Breast epithelium (tissue), 3 donors: Measurements from ENCODE around the gene ADH7.

Source experiments
- POLR2A ChIP-seq: fragments of 450-650 bp; IDR thresholded peaks from one replicate; pipeline ENCODE4 v1.6.1; 2016; ENCODE audit warnings: antibody characterized with exemption, mild to moderate bottlenecking, moderate library complexity
- POLR2AphosphoS5 ChIP-seq, 3 donors: sonication (generic); formaldehyde crosslinking; IDR thresholded peaks; one replicate each; pipeline ENCODE4 v1.6.1; 2017; ENCODE audit warnings: antibody characterized with exemption in 3 of 3
- TF ChIP-seq, protein P1 (sequence below), 3 donors: fragments of 450-650 bp; IDR thresholded peaks; one replicate each; pipeline ENCODE4 v1.5.1; 2016 to 2017; ENCODE audit warnings: antibody characterized with exemption in 3 of 3, mild to moderate bottlenecking in 3 of 3, moderate library complexity in 3 of 3

DNA sequence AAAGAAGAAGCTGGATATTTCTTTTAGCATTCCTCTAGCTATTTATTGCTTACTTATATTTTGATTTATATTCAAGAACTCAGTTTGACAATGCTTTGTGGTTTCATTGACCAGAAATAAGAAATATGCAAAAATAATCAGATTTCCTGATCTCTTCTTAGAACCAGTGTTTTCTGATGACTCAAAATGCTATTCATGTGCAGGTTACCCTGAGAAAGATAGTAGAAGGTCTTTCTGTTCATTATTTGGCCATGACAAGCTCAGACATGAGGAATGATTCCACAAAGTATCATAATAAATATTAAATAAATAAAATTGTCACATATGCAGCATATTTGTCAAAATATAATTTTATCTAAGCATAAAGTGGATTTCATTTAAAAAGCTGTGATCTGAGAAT lies 24.1 kb downstream of the ADH7 start:
- TF ChIP-seq, protein P1, sequence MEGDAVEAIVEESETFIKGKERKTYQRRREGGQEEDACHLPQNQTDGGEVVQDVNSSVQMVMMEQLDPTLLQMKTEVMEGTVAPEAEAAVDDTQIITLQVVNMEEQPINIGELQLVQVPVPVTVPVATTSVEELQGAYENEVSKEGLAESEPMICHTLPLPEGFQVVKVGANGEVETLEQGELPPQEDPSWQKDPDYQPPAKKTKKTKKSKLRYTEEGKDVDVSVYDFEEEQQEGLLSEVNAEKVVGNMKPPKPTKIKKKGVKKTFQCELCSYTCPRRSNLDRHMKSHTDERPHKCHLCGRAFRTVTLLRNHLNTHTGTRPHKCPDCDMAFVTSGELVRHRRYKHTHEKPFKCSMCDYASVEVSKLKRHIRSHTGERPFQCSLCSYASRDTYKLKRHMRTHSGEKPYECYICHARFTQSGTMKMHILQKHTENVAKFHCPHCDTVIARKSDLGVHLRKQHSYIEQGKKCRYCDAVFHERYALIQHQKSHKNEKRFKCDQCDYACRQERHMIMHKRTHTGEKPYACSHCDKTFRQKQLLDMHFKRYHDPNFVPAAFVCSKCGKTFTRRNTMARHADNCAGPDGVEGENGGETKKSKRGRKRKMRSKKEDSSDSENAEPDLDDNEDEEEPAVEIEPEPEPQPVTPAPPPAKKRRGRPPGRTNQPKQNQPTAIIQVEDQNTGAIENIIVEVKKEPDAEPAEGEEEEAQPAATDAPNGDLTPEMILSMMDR (IDR thresholded peaks at IDR 0.05) = no peak
- TF ChIP-seq POLR2A (no peak), POLR2AphosphoS5 (IDR thresholded peaks at IDR 0.05) (no peak)
